Peyer's patch (tissue), 4 donors: ENCODE data around the gene ZC3H18. TPM values are rescaled to one million over a fixed set of nuclear protein-coding genes. Genes with fewer than 3 reads are reported as not detected.

Experiments
- DNase-seq, 3 donors: peaks; one replicate each; pipeline ENCODE4 v3.0.0-alpha.2; 2017 to 2019
- H3K27ac ChIP-seq, 4 donors: fragments of 200-600 bp; sonication (generic); one replicate each; pipeline ENCODE4 v1.5.1; 2016 to 2019
- H3K27me3 ChIP-seq, 2 donors: fragments of 200-600 bp; sonication (generic); one replicate each; pipeline ENCODE4 v1.5.1; 2019
- H3K36me3 ChIP-seq, 3 donors: fragments of 200-600 bp; sonication (generic); one replicate each; pipeline ENCODE4 v1.5.1; 2016 to 2019
- H3K4me1 ChIP-seq, 4 donors: fragments of 200-600 bp; sonication (generic); one replicate each; pipeline ENCODE4 v1.5.1; 2016 to 2019
- H3K4me3 ChIP-seq, 4 donors: fragments of 200-600 bp; sonication (generic); 1 replicate in 3 of 4; 2 replicates in 1 of 4; pipeline ENCODE4 v1.5.1; 2016 to 2019; ENCODE audit warnings: mild to moderate bottlenecking in 1 of 4
- H3K9me3 ChIP-seq, 4 donors: fragments of 200-600 bp; sonication (generic); one replicate each; pipeline ENCODE4 v1.5.1; 2016 to 2019; ENCODE audit warnings: mild to moderate bottlenecking in 1 of 4
- POLR2A ChIP-seq, 2 donors: fragments of 450-650 bp; IDR thresholded peaks; one replicate each; pipeline ENCODE4 v1.5.1; 2017; ENCODE audit warnings: antibody characterized with exemption in 2 of 2, mild to moderate bottlenecking in 2 of 2, moderate library complexity in 2 of 2
- total RNA-seq, 4 donors: library from RNA; depleted of rRNA; stranded (reverse); fragments of >200 nt; gene quantifications; one replicate each; pipeline ENCODE4 v1.1.0, GENCODE V29; 2016
- TF ChIP-seq, protein P1 (sequence below), 6 experiments: fragments of 450-650 bp in 4 of 6; fragments of 200-600 bp in 2 of 6; sonication (generic) in 1 of 6; IDR thresholded peaks; one replicate each; pipeline ENCODE4 v1.5.1; 2017 to 2019; ENCODE audit warnings: antibody characterized with exemption in 6 of 6, mild to moderate bottlenecking in 3 of 6, moderate library complexity in 1 of 6

Gene ZC3H18
- total RNA-seq, 4 donors from 2014 or later: 22.8 to 47.0 (median 32.9) TPM

DNA sequence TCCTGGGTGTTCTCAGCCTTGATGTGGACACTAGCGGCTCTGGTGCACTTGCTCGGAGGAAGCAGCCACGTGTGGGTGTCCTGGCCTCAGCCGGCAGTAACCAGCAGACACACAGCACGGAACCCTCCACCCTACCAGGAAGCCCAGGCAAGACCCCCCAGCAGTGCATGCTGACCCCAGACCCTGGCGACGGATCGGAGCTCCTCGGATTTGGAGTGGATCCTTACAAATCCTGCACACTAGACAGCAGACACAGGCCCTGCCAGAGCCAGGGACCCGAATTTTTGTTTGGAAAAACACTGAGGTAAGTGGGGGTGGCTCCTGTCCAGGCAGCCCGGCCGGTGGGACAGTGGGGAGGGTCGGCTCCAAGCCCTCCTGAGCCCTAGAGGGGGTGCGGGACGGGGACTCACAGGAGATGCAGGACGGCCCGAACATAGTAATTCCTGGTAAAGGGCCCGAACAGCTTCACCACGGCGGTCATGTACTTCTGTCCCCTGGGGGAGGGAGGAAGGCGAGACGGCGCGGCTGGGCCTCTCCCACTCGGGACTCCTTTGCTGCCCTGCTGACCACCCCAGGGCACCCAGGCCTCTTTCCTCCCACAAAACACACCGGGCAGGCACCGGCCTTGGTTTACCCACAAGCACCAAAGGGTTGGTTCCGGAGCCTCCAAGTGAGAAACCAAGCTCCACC, 76.3 kb downstream of the ZC3H18 start:
- no peak overlapping the region for H3K27ac ChIP-seq
- peaks cover 0 to 32% (median 18%) of the 10 kb centered on the region in 4 donors for H3K4me1 ChIP-seq
- no peaks in the 10 kb centered on the region for H3K27me3 ChIP-seq
- H3K4me3 ChIP-seq: no peak overlapping the region
- DNase-seq: no peak
- peaks cover 0 to 14% (median 0%) of the 10 kb centered on the region in 3 donors for H3K36me3 ChIP-seq
- TF ChIP-seq POLR2A (IDR thresholded peaks at IDR 0.05): no peak
- TF ChIP-seq, protein P1, sequence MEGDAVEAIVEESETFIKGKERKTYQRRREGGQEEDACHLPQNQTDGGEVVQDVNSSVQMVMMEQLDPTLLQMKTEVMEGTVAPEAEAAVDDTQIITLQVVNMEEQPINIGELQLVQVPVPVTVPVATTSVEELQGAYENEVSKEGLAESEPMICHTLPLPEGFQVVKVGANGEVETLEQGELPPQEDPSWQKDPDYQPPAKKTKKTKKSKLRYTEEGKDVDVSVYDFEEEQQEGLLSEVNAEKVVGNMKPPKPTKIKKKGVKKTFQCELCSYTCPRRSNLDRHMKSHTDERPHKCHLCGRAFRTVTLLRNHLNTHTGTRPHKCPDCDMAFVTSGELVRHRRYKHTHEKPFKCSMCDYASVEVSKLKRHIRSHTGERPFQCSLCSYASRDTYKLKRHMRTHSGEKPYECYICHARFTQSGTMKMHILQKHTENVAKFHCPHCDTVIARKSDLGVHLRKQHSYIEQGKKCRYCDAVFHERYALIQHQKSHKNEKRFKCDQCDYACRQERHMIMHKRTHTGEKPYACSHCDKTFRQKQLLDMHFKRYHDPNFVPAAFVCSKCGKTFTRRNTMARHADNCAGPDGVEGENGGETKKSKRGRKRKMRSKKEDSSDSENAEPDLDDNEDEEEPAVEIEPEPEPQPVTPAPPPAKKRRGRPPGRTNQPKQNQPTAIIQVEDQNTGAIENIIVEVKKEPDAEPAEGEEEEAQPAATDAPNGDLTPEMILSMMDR (IDR thresholded peaks at IDR 0.05): no peak
- H3K9me3 ChIP-seq: no peaks in the 10 kb centered on the region

DNA sequence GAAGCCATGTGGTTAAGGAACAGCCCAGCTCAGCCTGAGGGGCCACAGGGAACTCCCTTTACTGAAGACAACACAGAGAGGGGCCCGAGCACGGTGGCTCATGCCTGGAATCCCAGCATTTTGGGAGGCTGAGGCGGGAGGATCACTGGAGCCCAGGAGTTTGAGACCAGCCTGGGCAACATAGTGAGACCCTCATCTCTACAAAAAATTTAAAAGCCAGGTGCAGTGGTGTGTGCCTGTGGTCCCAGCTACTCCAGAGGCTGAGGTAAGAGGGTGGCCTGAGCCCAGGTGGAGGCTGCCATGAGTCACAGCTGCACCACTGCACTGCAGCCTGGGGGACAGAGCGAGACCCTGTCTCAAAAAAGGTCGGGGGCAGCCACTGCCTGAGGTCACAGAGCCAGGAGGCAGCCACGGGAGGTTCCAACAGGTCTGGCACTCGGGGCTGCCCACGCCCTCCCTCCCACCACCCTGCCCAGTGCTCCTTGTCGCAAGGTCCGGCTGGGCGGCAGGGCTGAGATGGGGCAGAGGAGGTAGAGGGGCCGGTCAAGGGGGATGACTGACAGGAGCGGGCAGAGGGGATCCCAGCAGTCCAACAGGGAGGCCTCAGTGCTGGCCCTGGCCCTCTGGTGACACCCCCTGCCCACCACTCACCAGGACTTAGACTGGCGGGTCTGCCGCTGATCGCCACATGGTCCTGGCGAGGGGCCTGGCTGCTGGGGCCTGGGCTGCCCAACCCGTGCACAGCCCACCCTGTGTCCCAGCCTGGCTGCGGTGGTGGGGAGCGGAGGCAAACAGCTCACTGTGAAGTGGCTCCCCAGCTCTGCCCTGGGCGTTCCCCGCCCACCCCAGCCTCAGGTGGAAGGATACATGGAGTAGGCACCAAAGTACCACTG, 77.2 kb downstream of the ZC3H18 start:
- no peak for DNase-seq
- no peaks in the 10 kb centered on the region for H3K27me3 ChIP-seq
- peaks cover 0 to 14% (median 0%) of the 10 kb centered on the region in 3 donors for H3K36me3 ChIP-seq
- TF ChIP-seq POLR2A (IDR thresholded peaks at IDR 0.05): no peak
- TF ChIP-seq, protein P1 (IDR thresholded peaks at IDR 0.05): no peak
- H3K4me3 ChIP-seq: no peak overlapping the region
- no peaks in the 10 kb centered on the region for H3K9me3 ChIP-seq
- peaks cover 0 to 40% (median 22%) of the 10 kb centered on the region in 4 donors for H3K4me1 ChIP-seq
- peak overlapping the region in 1 of 4 donors; percentile 94 for H3K27ac ChIP-seq

DNA sequence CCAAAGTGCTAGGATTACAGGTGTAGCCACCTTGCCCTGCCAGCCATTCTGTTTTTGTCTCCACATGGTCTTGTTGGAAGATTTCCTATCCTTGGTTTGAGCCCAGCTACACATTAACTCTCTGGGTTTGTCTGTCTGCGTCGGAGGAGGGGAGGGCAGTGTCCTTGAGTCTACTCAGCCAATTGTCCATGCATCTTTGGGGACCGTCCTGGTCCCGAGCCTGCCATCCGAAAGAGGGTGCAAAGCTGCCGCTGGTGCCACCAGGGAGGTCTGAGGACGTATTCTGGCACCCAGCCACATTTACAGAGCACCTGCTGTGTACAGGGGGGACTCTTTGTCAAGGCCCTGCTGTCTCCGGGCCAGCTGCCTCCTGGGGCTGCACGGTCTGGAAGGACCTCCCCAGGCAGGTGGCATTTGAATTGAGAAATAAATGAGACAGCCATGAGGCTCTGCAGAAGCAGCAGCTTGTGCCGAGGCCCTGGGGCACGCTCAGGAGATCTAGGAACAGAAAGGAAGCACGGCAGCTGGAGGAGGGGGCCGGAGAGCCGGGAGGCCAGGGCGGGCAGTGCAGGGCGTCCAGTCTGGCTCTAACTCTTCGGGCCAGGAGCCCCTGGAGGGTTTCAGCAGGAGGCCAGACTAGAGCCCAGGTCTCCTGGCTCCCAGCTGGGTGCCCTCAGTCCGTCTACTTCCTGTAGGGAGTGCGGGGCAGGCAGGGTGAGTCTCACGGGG, 79.2 kb downstream of the ZC3H18 start:
- no peak for TF ChIP-seq POLR2A (IDR thresholded peaks at IDR 0.05)
- TF ChIP-seq, protein P1 (IDR thresholded peaks at IDR 0.05): no peak
- Histone ChIP-seq H3K36me3 (peaks cover 0 to 19% (median 0%) of the 10 kb centered on the region in 3 donors), H3K27ac (peak overlapping the region in 3 of 4 donors; percentile 91 to 96 (median 94)), H3K27me3 (no peaks in the 10 kb centered on the region), H3K9me3 (no peaks in the 10 kb centered on the region), H3K4me1 (peaks cover 0 to 40% (median 22%) of the 10 kb centered on the region in 4 donors), H3K4me3 (peak overlapping the region; percentile 77 to 92 (median 88))
- peak in 1 of 3 donors; percentile 49 for DNase-seq

DNA sequence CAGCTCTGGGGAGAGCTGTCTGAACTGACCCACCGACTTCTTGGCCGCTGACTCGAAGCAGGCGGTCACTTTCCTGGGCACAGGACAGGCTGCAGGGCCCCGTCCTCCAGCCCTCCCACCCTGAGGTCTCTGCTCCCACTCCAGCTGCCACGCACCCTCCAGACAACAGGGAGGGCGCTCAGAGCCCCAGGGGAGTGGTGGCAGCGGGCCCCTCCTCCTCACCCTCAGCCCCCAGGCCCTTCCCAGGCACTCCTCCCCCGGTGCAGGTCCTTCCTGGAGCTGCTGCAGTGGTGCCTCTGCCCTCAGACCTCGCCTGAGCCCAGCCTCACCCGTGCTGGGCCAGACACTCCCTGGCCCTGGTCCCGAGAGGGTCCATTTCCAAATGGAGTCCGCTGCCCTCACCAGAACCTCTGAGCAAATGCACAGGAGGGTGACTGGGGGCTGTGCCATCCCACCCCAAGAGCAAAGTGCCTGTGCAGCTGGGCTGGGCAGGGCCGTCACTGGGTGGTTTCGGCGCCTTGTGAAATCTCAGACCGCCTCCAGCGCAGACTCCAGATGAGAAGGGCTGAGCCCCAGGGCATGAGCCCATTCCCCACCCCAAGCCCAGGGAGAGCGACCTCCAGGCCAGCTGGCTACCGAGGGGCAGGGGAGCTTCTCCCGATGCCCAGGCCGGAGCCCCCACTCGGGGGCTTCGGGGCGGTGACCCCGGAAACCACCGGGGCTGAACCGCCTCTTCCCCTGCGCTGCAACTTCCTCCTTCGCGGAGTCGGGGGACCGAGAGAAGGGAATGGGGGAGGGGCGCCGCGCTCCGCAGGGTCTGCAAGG, 79.9 kb downstream of the ZC3H18 start:
- TF ChIP-seq, protein P1 (IDR thresholded peaks at IDR 0.05): no peak
- TF ChIP-seq POLR2A (IDR thresholded peaks at IDR 0.05): no peak
- peak overlapping the region; percentile 86 to 96 (median 92) for H3K27ac ChIP-seq
- peaks cover 0 to 27% (median 0%) of the 10 kb centered on the region in 3 donors for H3K36me3 ChIP-seq
- H3K27me3 ChIP-seq: no peaks in the 10 kb centered on the region
- no peaks in the 10 kb centered on the region for H3K9me3 ChIP-seq
- peak overlapping the region; percentile 77 to 92 (median 88) for H3K4me3 ChIP-seq
- DNase-seq: peak; percentile 66 to 84 (median 75)
- H3K4me1 ChIP-seq: peaks cover 0 to 40% (median 22%) of the 10 kb centered on the region in 4 donors
